Effector memory CD8-positive, alpha-beta T cell (primary cell): Measurements from ENCODE around the gene TM4SF5.
"Not testable (repeated sequence)": the region's sequence is repeated elsewhere in the genome, so short reads cannot be mapped to it uniquely, and the experiment has no call there.

ENCODE experiments used
- ATAC-seq: fragments of 150-1000 bp; cut with Tn5 transposase; replicated peaks from 2 replicates; pipeline ENCODE4 v1.10.0; 2021; ENCODE audit warnings: mild to moderate bottlenecking, moderate library complexity
- DNase-seq, 3 experiments: peaks; one replicate each; pipeline ENCODE4 v3.0.0; 2021
- H3K27ac Mint-ChIP-seq, 2 donors: one replicate each; pipeline ENCODE4 v1.8.0; 2022; ENCODE audit warnings: mild to moderate bottlenecking in 2 of 2, mixed read lengths in 2 of 2, moderate library complexity in 2 of 2
- H3K27me3 Mint-ChIP-seq, 2 donors: one replicate each; pipeline ENCODE4 v1.8.0; 2022; ENCODE audit warnings: mixed read lengths in 2 of 2
- H3K36me3 Mint-ChIP-seq: one replicate; pipeline ENCODE4 v1.8.0; 2022; ENCODE audit warnings: mild to moderate bottlenecking, moderate library complexity, mixed read lengths; ENCODE audit not compliant: insufficient read depth
- H3K4me1 Mint-ChIP-seq, 2 donors: one replicate each; pipeline ENCODE4 v1.8.0; 2022; ENCODE audit warnings: low read depth in 2 of 2, mixed read lengths in 2 of 2
- H3K4me3 Mint-ChIP-seq, 2 donors: one replicate each; pipeline ENCODE4 v1.8.0; 2022; ENCODE audit warnings: mild to moderate bottlenecking in 2 of 2, mixed read lengths in 2 of 2, moderate library complexity in 2 of 2
- H3K9me3 Mint-ChIP-seq, 2 donors: one replicate each; pipeline ENCODE4 v1.8.0; 2022; ENCODE audit warnings: mixed read lengths in 2 of 2

TM4SF5 gene

DNA sequence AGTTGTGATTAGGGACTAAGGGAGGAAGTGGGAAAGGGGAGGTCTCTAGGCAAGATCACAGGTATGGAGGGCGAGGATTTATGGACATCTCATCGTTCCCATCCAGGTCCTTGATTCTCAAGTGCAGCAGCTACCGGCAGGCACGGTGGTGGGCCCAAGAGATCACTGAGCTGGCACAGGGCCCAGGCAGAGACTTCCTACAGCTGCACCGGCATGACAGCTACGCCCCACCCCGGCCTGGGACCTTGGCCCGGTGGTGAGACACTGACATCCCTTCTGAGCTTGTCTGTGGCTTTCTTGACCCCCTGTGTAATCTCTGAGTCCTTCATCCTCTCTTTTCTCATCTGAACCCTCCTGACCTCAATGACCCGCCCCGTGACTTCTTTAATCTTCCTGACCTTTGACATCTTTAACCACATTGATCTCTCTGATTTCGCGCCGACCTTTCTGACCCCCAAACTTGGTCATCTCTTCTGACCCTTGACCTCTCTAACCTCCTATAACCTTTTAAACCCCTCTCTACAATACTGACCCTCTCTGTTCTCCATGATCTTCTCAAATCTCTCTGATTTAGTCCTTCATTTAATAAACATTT is 39.1 kb downstream of the TM4SF5 start:
- no peak overlapping the region for H3K27ac Mint-ChIP-seq
- peaks cover 9 to 10% of the 10 kb centered on the region in 2 donors for H3K4me1 Mint-ChIP-seq
- H3K4me3 Mint-ChIP-seq, result no peak overlapping the region

DNA sequence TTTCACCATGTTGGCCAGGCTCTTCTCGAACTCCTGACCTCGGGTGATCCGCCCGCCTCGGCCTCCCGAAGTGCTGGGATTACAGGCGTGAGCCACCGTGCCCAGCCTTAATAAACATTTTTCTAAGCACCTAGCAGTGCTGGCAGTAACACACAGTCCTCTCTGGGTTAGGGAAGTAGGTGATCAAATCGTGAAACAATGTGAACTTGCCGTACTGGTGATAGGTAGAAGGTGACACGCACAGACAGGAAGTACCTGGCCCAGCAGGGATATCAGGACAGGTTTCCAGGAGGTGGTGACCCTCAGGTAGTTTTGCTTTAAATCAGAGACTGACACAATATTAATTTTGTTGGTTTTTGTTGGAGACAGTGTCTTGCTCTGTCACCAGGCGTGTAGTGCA is 39.8 kb downstream of the TM4SF5 start:
- peaks cover 7% of the 10 kb centered on the region for H3K36me3 Mint-ChIP-seq
- peaks cover 5 to 10% of the 10 kb centered on the region in 2 donors for H3K4me1 Mint-ChIP-seq
- no peaks in the 10 kb centered on the region for H3K9me3 Mint-ChIP-seq
- no peak overlapping the region for H3K27ac Mint-ChIP-seq
- ATAC-seq (no peak), DNase-seq (no peak)
- H3K27me3 Mint-ChIP-seq, result no peaks in the 10 kb centered on the region
- H3K4me3 Mint-ChIP-seq, result no peak overlapping the region

More for the DNA sequence above, 39.1 kb downstream of the TM4SF5 start:
- DNase-seq (no peak), ATAC-seq (no peak)
- no peaks in the 10 kb centered on the region for H3K9me3 Mint-ChIP-seq
- no peaks in the 10 kb centered on the region for H3K27me3 Mint-ChIP-seq
- H3K36me3 Mint-ChIP-seq, result peaks cover 7% of the 10 kb centered on the region

DNA sequence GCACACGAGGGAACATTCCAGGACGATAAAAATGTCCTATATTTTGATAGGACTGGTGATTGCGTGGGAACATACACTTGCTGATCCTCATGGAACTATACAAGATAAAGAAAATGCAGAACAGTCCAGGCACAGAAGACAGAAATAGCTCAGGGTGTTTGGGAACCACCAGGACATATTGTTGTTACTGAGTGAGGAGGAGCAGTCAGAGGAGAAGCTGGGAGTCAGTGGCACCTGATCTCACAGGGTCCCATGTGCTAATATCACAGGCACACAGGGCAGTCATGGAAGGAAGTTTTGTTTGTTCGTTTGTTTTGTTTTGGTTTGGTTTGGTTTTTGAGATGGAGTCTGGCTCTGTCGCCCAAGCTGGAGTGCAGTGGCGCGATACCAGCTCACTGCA is 41.0 kb downstream of the TM4SF5 start:
- Mint-ChIP-seq H3K4me3 (no peak overlapping the region), H3K27ac (peak overlapping the region in 1 of 2 donors; percentile 17), H3K4me1 (peaks cover 4 to 7% of the 10 kb centered on the region in 2 donors), H3K36me3 (peaks cover 7% of the 10 kb centered on the region), H3K27me3 (no peaks in the 10 kb centered on the region), H3K9me3 (no peaks in the 10 kb centered on the region)
- DNase-seq (no peak), ATAC-seq (no peak)

DNA sequence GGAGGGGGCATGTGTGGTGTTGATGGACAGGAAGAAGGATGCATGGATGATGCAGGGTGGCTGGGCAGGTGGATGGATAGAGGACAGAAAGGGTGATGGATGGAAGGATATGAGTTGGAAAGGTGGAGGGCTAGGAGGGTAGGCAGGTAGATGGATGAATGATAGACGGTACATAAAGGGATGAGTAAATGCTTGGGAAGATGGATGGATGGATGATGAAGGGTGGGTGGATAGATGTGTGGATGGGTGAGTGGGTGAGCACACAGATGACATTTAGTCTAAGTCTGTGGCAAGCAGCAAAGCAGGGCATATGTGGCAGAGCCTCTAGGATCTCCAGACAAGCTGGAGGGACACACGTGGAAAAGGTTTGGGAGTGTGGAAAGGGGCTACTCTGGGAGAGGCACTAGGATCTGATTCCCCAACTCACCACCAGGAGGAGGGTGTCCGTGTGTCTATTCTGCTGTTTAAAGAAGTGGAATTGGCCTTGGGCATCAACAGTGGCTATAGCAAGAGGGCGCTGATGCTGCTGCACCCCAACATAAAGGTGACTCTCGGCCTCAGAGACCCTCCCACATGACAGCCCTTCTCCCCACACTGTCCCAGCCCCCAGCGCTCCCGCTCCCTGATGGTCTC is 43.5 kb downstream of the TM4SF5 start:
- Mint-ChIP-seq H3K36me3 (peaks cover 7% of the 10 kb centered on the region), H3K4me1 (no peaks in the 10 kb centered on the region), H3K27ac (no peak overlapping the region), H3K27me3 (no peaks in the 10 kb centered on the region), H3K9me3 (no peaks in the 10 kb centered on the region), H3K4me3 (no peak overlapping the region)
- DNase-seq (no peak), ATAC-seq (no peak)

DNA sequence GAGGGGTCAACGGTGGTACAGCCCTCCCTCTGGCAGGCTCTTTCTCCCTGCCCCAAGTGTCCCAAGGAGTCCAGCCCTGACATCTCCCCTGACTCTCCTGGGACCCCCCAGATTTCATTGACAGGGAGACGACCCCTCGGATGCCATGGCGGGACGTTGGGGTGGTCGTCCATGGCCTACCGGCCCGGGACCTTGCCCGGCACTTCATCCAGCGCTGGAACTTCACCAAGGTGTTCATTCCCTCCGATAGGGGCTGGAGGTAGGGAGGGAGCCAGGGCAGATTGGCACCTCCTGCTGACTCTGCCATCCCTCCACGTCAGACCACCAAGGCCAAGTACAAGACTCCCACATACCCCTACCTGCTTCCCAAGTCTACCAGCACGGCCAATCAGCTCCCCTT is 45.1 kb downstream of the TM4SF5 start:
- no peak for DNase-seq
- ATAC-seq, result no peak
- H3K27ac Mint-ChIP-seq, result peak overlapping the region in 1 of 2 donors; percentile 44
- H3K4me1 Mint-ChIP-seq, result no peaks in the 10 kb centered on the region
- peaks cover 4% of the 10 kb centered on the region for H3K36me3 Mint-ChIP-seq
- H3K9me3 Mint-ChIP-seq, result no peaks in the 10 kb centered on the region
- no peaks in the 10 kb centered on the region for H3K27me3 Mint-ChIP-seq
- H3K4me3 Mint-ChIP-seq, result no peak overlapping the region

DNA sequence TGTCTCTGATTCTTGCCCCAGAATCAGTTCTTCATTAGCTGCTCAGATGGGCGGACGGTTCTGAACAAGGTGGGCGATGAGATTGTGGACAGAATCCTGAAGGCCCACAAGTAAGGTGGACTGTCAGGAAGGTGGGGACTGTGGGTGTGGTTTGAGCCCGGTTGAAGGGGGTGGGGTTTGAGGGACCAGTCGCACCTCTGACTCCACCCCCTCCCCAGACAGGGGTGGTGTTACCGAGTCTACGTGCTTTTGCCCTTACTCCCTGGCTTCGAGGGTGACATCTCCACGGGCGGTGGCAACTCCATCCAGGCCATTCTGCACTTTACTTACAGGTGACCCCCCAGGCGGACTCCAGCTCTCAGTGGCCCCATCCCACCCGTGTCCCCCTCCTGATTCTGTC is 46.6 kb downstream of the TM4SF5 start:
- no peak for DNase-seq
- peaks cover 4% of the 10 kb centered on the region for H3K36me3 Mint-ChIP-seq
- H3K4me1 Mint-ChIP-seq, result no peaks in the 10 kb centered on the region
- no peak for ATAC-seq
- H3K27ac Mint-ChIP-seq, result no peak overlapping the region
- H3K4me3 Mint-ChIP-seq, result no peak overlapping the region
- no peaks in the 10 kb centered on the region for H3K27me3 Mint-ChIP-seq
- no peaks in the 10 kb centered on the region for H3K9me3 Mint-ChIP-seq

DNA sequence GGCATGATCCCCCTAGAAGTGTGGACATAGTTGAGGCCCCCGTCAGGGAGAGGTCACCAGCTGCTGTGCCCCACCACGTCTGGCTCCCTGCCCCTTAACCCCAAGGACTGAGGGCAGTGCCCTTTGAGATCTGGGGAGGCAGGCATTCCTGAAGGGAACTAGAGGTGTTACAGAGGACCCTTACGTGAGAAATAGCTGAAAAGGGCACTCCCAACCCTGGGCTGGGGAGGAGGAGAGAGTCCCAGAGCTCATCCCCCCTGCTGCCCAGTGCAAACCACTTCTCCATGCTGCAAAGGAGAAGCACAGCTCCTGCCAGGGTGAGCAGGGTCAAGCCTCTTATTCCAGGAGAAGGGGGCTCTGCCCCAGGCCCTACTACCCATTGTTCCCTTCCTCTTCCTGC is 51.1 kb downstream of the TM4SF5 start:
- Mint-ChIP-seq H3K36me3 (no peaks in the 10 kb centered on the region), H3K27me3 (no peaks in the 10 kb centered on the region), H3K4me3 (no peak overlapping the region)

DNA sequence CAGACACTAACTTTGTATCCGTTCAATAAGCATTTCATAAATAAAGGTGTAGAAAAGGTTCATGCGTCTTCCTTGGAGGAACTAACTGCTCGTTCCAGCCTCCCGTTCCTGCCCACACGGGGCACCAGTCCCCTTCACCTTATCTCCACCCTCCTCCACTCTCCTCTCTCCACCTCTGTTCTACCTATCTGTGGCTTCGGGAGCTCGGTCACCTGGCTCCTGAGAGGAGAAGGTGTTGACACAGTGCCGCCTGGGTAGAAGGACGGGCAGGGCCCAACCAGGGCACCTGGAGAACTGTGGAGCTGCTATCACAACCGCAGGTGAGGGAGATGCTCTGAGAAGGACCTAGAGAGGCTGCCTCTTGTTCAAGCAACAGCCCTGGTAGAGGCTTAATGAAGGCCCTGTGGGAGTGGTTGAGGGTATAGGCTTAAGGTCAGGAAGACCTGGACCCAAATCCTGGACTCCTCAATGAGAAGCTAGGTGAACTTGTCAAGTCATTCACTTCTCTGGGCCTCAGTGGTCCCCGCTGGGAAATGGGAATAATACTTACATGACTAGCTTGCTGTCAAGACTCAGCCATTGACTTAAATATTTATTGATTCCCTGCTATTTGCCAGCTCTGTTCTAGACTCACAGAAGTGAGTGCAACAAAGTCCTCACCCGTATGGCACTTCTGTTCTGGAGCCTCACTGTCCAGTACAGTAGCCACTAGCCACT is 51.8 kb downstream of the TM4SF5 start:
- Mint-ChIP-seq H3K27ac (peak overlapping the region in 1 of 2 donors; percentile 55), H3K27me3 (peaks cover 0 to under 1% of the 10 kb centered on the region in 2 donors), H3K4me3 (no peak overlapping the region), H3K36me3 (no peaks in the 10 kb centered on the region), H3K4me1 (no peaks in the 10 kb centered on the region), H3K9me3 (no peaks in the 10 kb centered on the region)
- DNase-seq, result no peak
- ATAC-seq, result no peak

More for the DNA sequence above, 51.1 kb downstream of the TM4SF5 start:
- Mint-ChIP-seq H3K9me3 (no peaks in the 10 kb centered on the region), H3K4me1 (no peaks in the 10 kb centered on the region), H3K27ac (peak overlapping the region in 1 of 2 donors; percentile 55)
- no peak for DNase-seq
- ATAC-seq, result no peak

DNA sequence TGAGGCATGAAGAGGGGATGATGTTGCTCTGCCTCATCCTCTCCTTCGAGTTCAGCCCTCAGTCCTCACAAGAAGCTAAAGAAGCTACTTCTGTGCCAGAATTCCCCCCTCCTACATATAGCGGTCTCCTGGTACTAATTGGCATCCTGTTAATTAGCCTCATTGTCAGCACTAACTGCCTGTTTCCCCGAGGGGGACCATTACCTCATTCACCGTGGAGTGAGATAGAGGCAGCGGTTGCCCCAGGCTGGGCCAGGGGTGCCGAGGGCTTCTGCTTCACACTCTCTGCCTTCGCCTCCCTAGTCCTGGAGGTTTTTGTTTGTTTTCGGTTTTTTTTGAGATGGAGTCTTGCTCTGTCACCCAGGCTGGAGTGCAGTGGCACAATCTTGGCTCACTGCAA is 55.7 kb downstream of the TM4SF5 start:
- Mint-ChIP-seq H3K36me3 (peaks cover 3% of the 10 kb centered on the region), H3K27me3 (peaks cover 0 to 6% of the 10 kb centered on the region in 2 donors), H3K4me1 (no peaks in the 10 kb centered on the region), H3K9me3 (no peaks in the 10 kb centered on the region), H3K27ac (no peak overlapping the region), H3K4me3 (no peak overlapping the region)
- DNase-seq (no peak), ATAC-seq (no peak)

DNA sequence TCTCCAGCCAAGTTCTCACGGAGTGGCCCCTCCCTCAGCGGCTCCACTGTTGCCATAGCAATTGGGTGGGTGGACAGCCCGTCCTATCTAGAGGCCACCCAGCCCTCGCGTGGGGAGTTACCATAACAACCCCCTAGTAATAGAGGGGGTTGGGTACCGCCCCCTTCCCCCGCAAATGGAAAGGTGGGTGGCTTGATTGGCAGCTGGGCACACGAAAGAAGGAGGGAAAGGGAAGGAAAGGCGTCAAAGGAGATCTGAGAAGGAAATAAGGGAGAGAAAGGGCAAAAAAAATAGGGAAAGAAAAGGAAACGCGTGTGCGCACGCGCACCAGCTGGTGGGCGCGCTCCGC is 61.1 kb downstream of the TM4SF5 start:
- H3K4me1 Mint-ChIP-seq, result peaks cover 29 to 30% of the 10 kb centered on the region in 2 donors
- ATAC-seq, result peak; percentile 19
- DNase-seq, H3K27me3 Mint-ChIP-seq, H3K9me3 Mint-ChIP-seq: not testable (repeated sequence)
- H3K27ac Mint-ChIP-seq, result peak overlapping the region; percentile 83 to 87
- peak overlapping the region; percentile 87 to 93 for H3K4me3 Mint-ChIP-seq
- H3K36me3 Mint-ChIP-seq, result peaks cover 13% of the 10 kb centered on the region
